Measurements from ENCODE around the gene DYNC1H1. TPM values are rescaled to one million over a fixed set of nuclear protein-coding genes. Genes with fewer than 3 reads are reported as not detected.

The DYNC1H1 gene
- total and polyA plus RNA-seq, 2 experiments from 2014 or later = 179 to 635 TPM

DNA sequence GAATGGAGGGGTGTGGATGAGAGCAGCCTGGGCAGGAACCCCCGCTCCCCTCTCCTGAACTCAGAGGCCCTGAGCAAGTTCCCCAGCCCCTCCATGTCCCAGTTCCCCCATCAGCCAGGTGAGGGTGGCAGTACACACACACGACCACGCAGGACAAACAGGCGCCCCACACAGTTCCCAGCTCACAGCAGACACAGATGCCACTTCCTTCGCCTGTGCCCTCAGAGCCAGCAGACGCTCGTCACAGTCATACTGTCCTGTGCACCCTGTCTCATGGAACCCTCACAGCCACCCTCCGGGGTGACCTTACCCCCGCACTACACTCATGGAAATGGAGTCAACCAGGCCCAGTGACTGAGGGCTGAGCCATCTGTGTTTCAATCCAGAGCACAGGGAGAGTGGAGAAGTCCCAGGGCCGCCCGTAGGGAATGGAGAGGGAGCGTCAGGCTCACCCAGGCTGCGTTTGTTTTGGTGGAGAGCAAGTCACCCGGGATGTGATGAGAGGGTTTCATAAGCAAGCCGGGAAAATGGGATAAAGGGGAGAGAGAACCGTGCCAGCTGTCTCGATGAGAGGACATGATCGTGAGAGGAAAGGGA, 47.5 kb upstream of the DYNC1H1 start:
- H3K4me3 Mint-ChIP-seq = peak overlapping the region; percentile 52
- TF ChIP-seq ZNF462 (CRISPR knock-in tag; IDR thresholded peaks at IDR 0.05) = no peak
- TF ChIP-seq, protein P1, sequence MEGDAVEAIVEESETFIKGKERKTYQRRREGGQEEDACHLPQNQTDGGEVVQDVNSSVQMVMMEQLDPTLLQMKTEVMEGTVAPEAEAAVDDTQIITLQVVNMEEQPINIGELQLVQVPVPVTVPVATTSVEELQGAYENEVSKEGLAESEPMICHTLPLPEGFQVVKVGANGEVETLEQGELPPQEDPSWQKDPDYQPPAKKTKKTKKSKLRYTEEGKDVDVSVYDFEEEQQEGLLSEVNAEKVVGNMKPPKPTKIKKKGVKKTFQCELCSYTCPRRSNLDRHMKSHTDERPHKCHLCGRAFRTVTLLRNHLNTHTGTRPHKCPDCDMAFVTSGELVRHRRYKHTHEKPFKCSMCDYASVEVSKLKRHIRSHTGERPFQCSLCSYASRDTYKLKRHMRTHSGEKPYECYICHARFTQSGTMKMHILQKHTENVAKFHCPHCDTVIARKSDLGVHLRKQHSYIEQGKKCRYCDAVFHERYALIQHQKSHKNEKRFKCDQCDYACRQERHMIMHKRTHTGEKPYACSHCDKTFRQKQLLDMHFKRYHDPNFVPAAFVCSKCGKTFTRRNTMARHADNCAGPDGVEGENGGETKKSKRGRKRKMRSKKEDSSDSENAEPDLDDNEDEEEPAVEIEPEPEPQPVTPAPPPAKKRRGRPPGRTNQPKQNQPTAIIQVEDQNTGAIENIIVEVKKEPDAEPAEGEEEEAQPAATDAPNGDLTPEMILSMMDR (conservative IDR thresholded peaks at IDR 0.05; ENCODE audit: low read depth in 2 of 2) = peak in 1 of 2 experiments; percentile 9; a peak in 1 of 4 replicates
- Histone ChIP-seq H4K20me1 (replicated peaks; ENCODE audit: insufficient read depth) (no peaks in the 10 kb centered on the region; the same call in 1 of the 2 replicates), H3K4me1 (ENCODE audit: insufficient read depth) (peaks cover 21% of the 10 kb centered on the region), H3K4me2 (peak overlapping the region; percentile 58), H3K36me3 (ENCODE audit: insufficient read depth) (no peaks in the 10 kb centered on the region), H3K27me3 (ENCODE audit: insufficient read depth) (no peaks in the 10 kb centered on the region), H2AFZ (no peak overlapping the region), H3F3A (replicated peaks; ENCODE audit: low read depth) (no peaks in the 10 kb centered on the region), H3K27ac (ENCODE audit: low read depth) (no peak overlapping the region), H3K4me3 (peak overlapping the region; percentile 30; the same call in 1 of the 2 replicates), H3K79me2 (replicated peaks; ENCODE audit: insufficient read depth) (no peaks in the 10 kb centered on the region; the same call in 1 of the 2 replicates), H3K9me2 (ENCODE audit: insufficient read depth) (no peaks in the 10 kb centered on the region)
- H3K36me3 Mint-ChIP-seq (ENCODE audit: low read depth) = peaks cover 10% of the 10 kb centered on the region
- peaks cover 12% of the 10 kb centered on the region for H3K27me3 Mint-ChIP-seq (ENCODE audit: insufficient read depth, low read depth, poor library complexity)
- ATAC-seq (peak; percentile 17), DNase-seq (ENCODE audit: low spot score) (no peak)
- no peaks in the 10 kb centered on the region; the same call in 2 of the 3 replicates for H3K9me3 Mint-ChIP-seq
- H3K27ac Mint-ChIP-seq = peak overlapping the region; percentile 44
- H3K4me1 Mint-ChIP-seq = peaks cover 43% of the 10 kb centered on the region
